ENCODE results near the gene PSEN2.

DNA sequence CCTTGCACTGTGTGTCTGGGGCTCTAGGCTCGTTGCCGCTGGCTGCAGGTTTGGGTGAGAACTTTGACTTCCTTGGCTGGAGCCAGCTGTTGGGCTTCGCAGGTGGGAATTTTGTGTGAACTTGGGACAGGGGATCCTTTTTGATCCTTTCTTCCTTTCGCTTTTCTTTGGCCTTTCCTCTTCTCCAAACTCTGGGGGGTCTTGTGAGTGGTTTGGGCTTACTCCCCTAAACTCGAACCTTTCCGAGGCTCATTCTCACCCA, 70.3 kb downstream of the PSEN2 start:
- TF ChIP-seq, protein P1, sequence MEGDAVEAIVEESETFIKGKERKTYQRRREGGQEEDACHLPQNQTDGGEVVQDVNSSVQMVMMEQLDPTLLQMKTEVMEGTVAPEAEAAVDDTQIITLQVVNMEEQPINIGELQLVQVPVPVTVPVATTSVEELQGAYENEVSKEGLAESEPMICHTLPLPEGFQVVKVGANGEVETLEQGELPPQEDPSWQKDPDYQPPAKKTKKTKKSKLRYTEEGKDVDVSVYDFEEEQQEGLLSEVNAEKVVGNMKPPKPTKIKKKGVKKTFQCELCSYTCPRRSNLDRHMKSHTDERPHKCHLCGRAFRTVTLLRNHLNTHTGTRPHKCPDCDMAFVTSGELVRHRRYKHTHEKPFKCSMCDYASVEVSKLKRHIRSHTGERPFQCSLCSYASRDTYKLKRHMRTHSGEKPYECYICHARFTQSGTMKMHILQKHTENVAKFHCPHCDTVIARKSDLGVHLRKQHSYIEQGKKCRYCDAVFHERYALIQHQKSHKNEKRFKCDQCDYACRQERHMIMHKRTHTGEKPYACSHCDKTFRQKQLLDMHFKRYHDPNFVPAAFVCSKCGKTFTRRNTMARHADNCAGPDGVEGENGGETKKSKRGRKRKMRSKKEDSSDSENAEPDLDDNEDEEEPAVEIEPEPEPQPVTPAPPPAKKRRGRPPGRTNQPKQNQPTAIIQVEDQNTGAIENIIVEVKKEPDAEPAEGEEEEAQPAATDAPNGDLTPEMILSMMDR (IDR thresholded peaks at IDR 0.05), result no peak
- no peak for TF ChIP-seq EP300 (IDR thresholded peaks at IDR 0.05)
- no peak for TF ChIP-seq POLR2AphosphoS5 (IDR thresholded peaks at IDR 0.05)
- TF ChIP-seq POLR2A (IDR thresholded peaks at IDR 0.05), result no peak
